Stimulated activated CD4-positive, alpha-beta T cell treated with anti-CD3 and anti-CD28 coated beads, Interleukin-15, amount 100 ng/mL, for 48 hours (primary cell): ENCODE data around the gene KIF25.
"Not testable (repeated sequence)": the region's sequence is repeated elsewhere in the genome, so short reads cannot be mapped to it uniquely, and the experiment has no call there.

Source experiments
- DNase-seq, 2 donors: peaks; one replicate each; pipeline ENCODE4 v3.0.0-alpha.2; 2020; ENCODE audit warnings: low read depth in 2 of 2

The KIF25 gene

GRCh38 chr6:167974640-167975344 lies 22.7 kb upstream of the KIF25 start:
- no peak for DNase-seq

- DNase-seq, result no peak
Observed at GRCh38 chr6:167975458-167975857, 22.0 kb upstream of the KIF25 start.

- DNase-seq, result not testable (repeated sequence)
Observed at GRCh38 chr6:167976116-167976657, 21.3 kb upstream of the KIF25 start.

GRCh38 chr6:167976708-167977107 lies 20.8 kb upstream of the KIF25 start:
- DNase-seq, result no peak

- no peak for DNase-seq
Observed at GRCh38 chr6:167977717-167978467, 19.6 kb upstream of the KIF25 start.

- DNase-seq, result no peak
Observed at GRCh38 chr6:167978607-167979006, 18.9 kb upstream of the KIF25 start.

- DNase-seq, result no peak
Observed at GRCh38 chr6:167979436-167980139, 17.9 kb upstream of the KIF25 start.

- DNase-seq, result no peak
Observed at GRCh38 chr6:167980911-167981580, 16.4 kb upstream of the KIF25 start.

GRCh38 chr6:167981916-167982462 lies 15.5 kb upstream of the KIF25 start:
- no peak for DNase-seq

GRCh38 chr6:167984144-167984719 lies 13.2 kb upstream of the KIF25 start:
- DNase-seq, result no peak

- no peak for DNase-seq
Observed at GRCh38 chr6:167984876-167985604, 12.4 kb upstream of the KIF25 start.

- DNase-seq, result no peak
Observed at GRCh38 chr6:167985911-167986595, 11.4 kb upstream of the KIF25 start.

- no peak for DNase-seq
Observed at GRCh38 chr6:167987396-167988153, 9.9 kb upstream of the KIF25 start.

- DNase-seq, result no peak
Observed at GRCh38 chr6:167988154-167988495, 9.3 kb upstream of the KIF25 start.

GRCh38 chr6:167988945-167989841 lies 8.3 kb upstream of the KIF25 start:
- no peak for DNase-seq

- no peak for DNase-seq
Observed at GRCh38 chr6:167990016-167990945, 7.2 kb upstream of the KIF25 start.

GRCh38 chr6:167993169-167993568 lies 4.3 kb upstream of the KIF25 start:
- no peak for DNase-seq
